ENCODE measurements around the gene DERL3.

GRCh38 chr22:23803001-23803819 is 35.6 kb downstream of the DERL3 start:
- TF ChIP-seq CTCF (conservative IDR thresholded peaks at IDR 0.05; ENCODE audit: low read depth in 2 of 2) (no peak), EZH2phosphoT487 (IDR thresholded peaks at IDR 0.05; ENCODE audit: unreplicated experiment) (no peak), EZH2 (IDR thresholded peaks at IDR 0.05; ENCODE audit: low read depth, unreplicated experiment) (no peak), REST (IDR thresholded peaks at IDR 0.05; ENCODE audit: unreplicated experiment) (no peak)

Data from GM23338 (cell line).